Spinal cord (tissue), 10 donors: ENCODE results near the gene IRS2. TPM values are rescaled to one million over a fixed set of nuclear protein-coding genes. Genes with fewer than 3 reads are reported as not detected.

Source experiments
- DNase-seq, 6 donors: peaks; one replicate each; pipeline versions ENCODE4 v3.0.0 to v3.0.0-alpha.2; 2013 to 2015; ENCODE audit warnings: low spot score in 6 of 6, low read depth in 4 of 6
- H3K27ac ChIP-seq: one replicate; pipeline ENCODE4 v1.5.1; 2013; ENCODE audit warnings: low read depth, low read length, control low read depth
- H3K27me3 ChIP-seq: one replicate; pipeline ENCODE4 v1.6.1; 2013; ENCODE audit warnings: low read length; ENCODE audit not compliant: control insufficient read depth, insufficient read depth
- H3K36me3 ChIP-seq: one replicate; pipeline ENCODE4 v1.6.1; 2013; ENCODE audit warnings: low read length; ENCODE audit not compliant: control insufficient read depth, insufficient read depth
- H3K4me1 ChIP-seq: one replicate; pipeline ENCODE4 v1.6.1; 2013; ENCODE audit warnings: low read length; ENCODE audit not compliant: control insufficient read depth, insufficient read depth
- H3K4me3 ChIP-seq: one replicate; pipeline ENCODE4 v1.5.1; 2013; ENCODE audit warnings: low read depth, low read length, control low read depth
- H3K9me3 ChIP-seq: one replicate; pipeline ENCODE4 v1.6.1; 2013; ENCODE audit warnings: low read length; ENCODE audit not compliant: control insufficient read depth, insufficient read depth
- WGBS: methylation state at CpG from one replicate; pipeline ENCODE4 v1.1.5; 2013; ENCODE audit warnings: missing lambda C conversion rate; ENCODE audit not compliant: insufficient coverage; 5-methylcytosine and 5-hydroxymethylcytosine counted together
- polyA plus RNA-seq, 2 donors: library from polyadenylated mRNA; unstranded; fragments of 120-200 nt; gene quantifications; one replicate each; pipeline ENCODE4 v1.2.1, GENCODE V29; 2013; ENCODE audit not compliant: insufficient read length in 2 of 2
- total RNA-seq, 2 donors: library from RNA; depleted of rRNA in 1 of 2; stranded (reverse); fragments of 120-200 nt in 1 of 2; fragments of >200 nt in 1 of 2; gene quantifications; one replicate each; pipeline versions ENCODE4 v1.2.3 to v1.2.4, GENCODE V29; 2013 to 2014
- donor health status: healthy.

Gene IRS2
- total and polyA plus RNA-seq, 4 donors = 6.2 to 19.0 (median 14.5) TPM

GRCh38 chr13:109790086-109790485 lies 3.7 kb upstream of the IRS2 start:
- DNase-seq = no peak
- no peak overlapping the region for H3K4me3 ChIP-seq

GRCh38 chr13:109789262-109789661 lies 2.9 kb upstream of the IRS2 start:
- H3K9me3 ChIP-seq = no peaks in the 10 kb centered on the region
- H3K36me3 ChIP-seq = peaks cover 1% of the 10 kb centered on the region
- H3K27ac ChIP-seq = no peak overlapping the region
- H3K4me3 ChIP-seq = no peak overlapping the region
- no peaks in the 10 kb centered on the region for H3K27me3 ChIP-seq
- H3K4me1 ChIP-seq = peaks cover 15% of the 10 kb centered on the region
- peak in 2 of 6 donors; percentile 71 for DNase-seq
- 28% methylated on average over 2 of the region's 2 CpGs for WGBS

More at GRCh38 chr13:109790086-109790485, 3.7 kb upstream of the IRS2 start:
- no peaks in the 10 kb centered on the region for H3K27me3 ChIP-seq
- H3K4me1 ChIP-seq = peaks cover 12% of the 10 kb centered on the region
- no peaks in the 10 kb centered on the region for H3K36me3 ChIP-seq
- H3K9me3 ChIP-seq = no peaks in the 10 kb centered on the region
- no CpG with 5 or more reads among the region's 1 CpG for WGBS
- no peak overlapping the region for H3K27ac ChIP-seq

- no peak overlapping the region for H3K4me3 ChIP-seq
- peak overlapping the region; percentile 4 for H3K27ac ChIP-seq
- H3K4me1 ChIP-seq = peaks cover 21% of the 10 kb centered on the region
- 100% methylated on average over 1 of the region's 7 CpGs for WGBS
- H3K36me3 ChIP-seq = peaks cover 8% of the 10 kb centered on the region
- no peaks in the 10 kb centered on the region for H3K9me3 ChIP-seq
- no peak for DNase-seq
- H3K27me3 ChIP-seq = no peaks in the 10 kb centered on the region
Measured at GRCh38 chr13:109788372-109789111, 2.2 kb upstream of the IRS2 start.

GRCh38 chr13:109787135-109787954 lies 962 bp upstream of the IRS2 start:
- H3K4me1 ChIP-seq = peaks cover 27% of the 10 kb centered on the region
- peak overlapping the region; percentile 73 for H3K4me3 ChIP-seq
- DNase-seq = peak in 2 of 6 donors; percentile 85
- H3K27ac ChIP-seq = peak overlapping the region; percentile 81
- H3K9me3 ChIP-seq = no peaks in the 10 kb centered on the region
- H3K27me3 ChIP-seq = no peaks in the 10 kb centered on the region
- WGBS = under 1% methylated on average over 77 of the region's 86 CpGs
- peaks cover 20% of the 10 kb centered on the region for H3K36me3 ChIP-seq

- Histone ChIP-seq H3K27ac (peak overlapping the region; percentile 71), H3K4me3 (peak overlapping the region; percentile 54), H3K36me3 (peaks cover 30% of the 10 kb centered on the region), H3K4me1 (peaks cover 38% of the 10 kb centered on the region), H3K27me3 (no peaks in the 10 kb centered on the region), H3K9me3 (no peaks in the 10 kb centered on the region)
- DNase-seq = peak in 1 of 6 donors; percentile 56
- WGBS = under 1% methylated on average over 88 of the region's 88 CpGs
Measured at GRCh38 chr13:109785892-109786450, 412 bp downstream of the IRS2 start.

- DNase-seq = peak in 2 of 6 donors; percentile 78 to 81
- peak overlapping the region; percentile 54 for H3K4me3 ChIP-seq
- peaks cover 37% of the 10 kb centered on the region for H3K4me1 ChIP-seq
- peak overlapping the region; percentile 71 for H3K27ac ChIP-seq
- H3K9me3 ChIP-seq = no peaks in the 10 kb centered on the region
- peaks cover 30% of the 10 kb centered on the region for H3K36me3 ChIP-seq
- under 1% methylated on average over 98 of the region's 98 CpGs for WGBS
- H3K27me3 ChIP-seq = no peaks in the 10 kb centered on the region
Measured at GRCh38 chr13:109785141-109785891, 1.1 kb downstream of the IRS2 start.

- Histone ChIP-seq H3K4me1 (peaks cover 40% of the 10 kb centered on the region), H3K9me3 (no peaks in the 10 kb centered on the region), H3K36me3 (peaks cover 30% of the 10 kb centered on the region), H3K4me3 (peak overlapping the region; percentile 54), H3K27me3 (no peaks in the 10 kb centered on the region), H3K27ac (peak overlapping the region; percentile 70)
- peak in 4 of 6 donors; percentile 69 to 94 (median 84) for DNase-seq
- under 1% methylated on average over 83 of the region's 83 CpGs for WGBS
Measured at GRCh38 chr13:109784590-109785140, 1.7 kb downstream of the IRS2 start.

- Histone ChIP-seq H3K27ac (no peak overlapping the region), H3K36me3 (peaks cover 30% of the 10 kb centered on the region)
Measured at GRCh38 chr13:109783815-109784589, 2.4 kb downstream of the IRS2 start.

More at GRCh38 chr13:109783815-109784589, 2.4 kb downstream of the IRS2 start:
- peaks cover 41% of the 10 kb centered on the region for H3K4me1 ChIP-seq
- no peaks in the 10 kb centered on the region for H3K27me3 ChIP-seq
- peak overlapping the region; percentile 43 for H3K4me3 ChIP-seq
- no peaks in the 10 kb centered on the region for H3K9me3 ChIP-seq
- 42% methylated on average over 79 of the region's 81 CpGs for WGBS
- no peak for DNase-seq
